NB4 (cell line): ENCODE measurements around the gene UBA1.

ENCODE experiments used
- CTCF ChIP-seq: IDR thresholded peaks from one replicate; pipeline ENCODE4 v1.5.1; 2012; ENCODE audit warnings: low read depth, low read length
- MYC ChIP-seq: IDR thresholded peaks from 2 replicates; pipeline ENCODE4 v1.6.1; 2011; ENCODE audit warnings: low read depth, low read length
- POLR2A ChIP-seq: IDR thresholded peaks from 2 replicates; pipeline ENCODE4 v1.6.1; 2011; ENCODE audit warnings: mild to moderate bottlenecking; ENCODE audit not compliant: insufficient read length; ENCODE audit errors: extremely low read depth

DNA sequence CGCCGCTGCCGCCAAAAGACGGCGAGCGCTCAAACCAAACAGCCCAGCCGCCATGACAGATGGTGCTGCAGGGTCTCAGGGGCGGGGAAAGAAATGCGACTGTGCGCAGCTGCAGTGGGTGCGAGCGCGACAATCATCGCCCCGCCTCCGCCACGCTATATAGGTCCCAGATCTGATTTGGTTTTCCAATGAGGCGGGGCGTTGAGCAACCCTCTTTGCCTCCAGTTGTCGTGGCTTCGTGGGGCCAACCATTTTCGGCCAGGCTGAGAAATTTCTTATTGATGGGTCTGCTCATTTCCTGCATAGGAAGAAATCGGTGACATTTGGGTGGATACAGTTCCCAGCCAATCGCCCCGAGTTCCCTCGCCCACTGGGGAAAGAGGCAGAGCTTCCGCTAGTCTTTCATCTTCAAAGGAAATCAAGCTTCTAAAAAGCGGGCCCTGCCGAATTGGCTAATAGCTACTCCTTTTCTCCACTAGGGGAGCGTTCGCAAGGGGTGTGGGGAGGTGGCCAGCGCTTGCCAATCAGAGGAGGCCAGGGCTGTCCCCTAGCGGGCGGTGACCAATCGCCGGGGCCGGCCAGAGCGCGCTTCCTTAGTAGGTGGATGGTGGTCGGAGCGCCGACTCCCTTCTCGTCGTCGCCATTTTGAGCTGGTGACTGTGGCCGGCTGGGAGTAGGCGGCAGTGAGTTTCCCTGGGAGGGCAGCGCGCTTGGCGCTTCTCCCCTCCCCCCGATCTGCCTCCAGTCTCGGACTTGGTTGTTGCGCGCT, 48.8 kb upstream of the UBA1 start, which contains the start of the genes NDUFB11 and RBM10:
- peak; percentile 69 for TF ChIP-seq POLR2A
- TF ChIP-seq CTCF, result peak; percentile 27
- TF ChIP-seq MYC, result 0 out of 2 replicates have a peak, but pooled peaks have one; percentile 10
